ENCODE results near the gene LRRC3B.
A peak's percentile ranks its signal among the peaks of the same experiment; 100 is the strongest.

The LRRC3B gene

GRCh38 chr3:26704736-26705135 lies 82.2 kb downstream of the LRRC3B start:
- no peak for ATAC-seq
- TF ChIP-seq ZNF8 (CRISPR knock-in tag; IDR thresholded peaks at IDR 0.05) (0 out of 2 replicates have a peak, but pooled peaks have one; percentile 28), TCF4 (CRISPR knock-in tag; IDR thresholded peaks at IDR 0.05; ENCODE audit: borderline replicate concordance) (peak; percentile 98), ISL1 (CRISPR knock-in tag; IDR thresholded peaks at IDR 0.05) (peak; percentile 45; the same call in 1 of the 2 replicates), TSHZ2 (CRISPR knock-in tag; IDR thresholded peaks at IDR 0.05) (peak; percentile 59; the same call in 1 of the 2 replicates), CSRNP3 (CRISPR knock-in tag; IDR thresholded peaks at IDR 0.05) (0 out of 2 replicates have a peak, but pooled peaks have one; percentile 59), ZNF565 (CRISPR knock-in tag; conservative IDR thresholded peaks at IDR 0.05; ENCODE audit: low read depth) (no peak)

- TF ChIP-seq PPARA (CRISPR knock-in tag; IDR thresholded peaks at IDR 0.05; ENCODE audit: borderline replicate concordance) (no peak), CSRNP3 (CRISPR knock-in tag; IDR thresholded peaks at IDR 0.05) (no peak), ZNF70 (CRISPR knock-in tag; IDR thresholded peaks at IDR 0.05) (no peak), TSHZ2 (CRISPR knock-in tag; IDR thresholded peaks at IDR 0.05) (no peak), SNAI2 (CRISPR knock-in tag; IDR thresholded peaks at IDR 0.05) (no peak), POU6F1 (CRISPR knock-in tag; IDR thresholded peaks at IDR 0.05; ENCODE audit: borderline replicate concordance, low read depth) (no peak), ZC3H10 (CRISPR knock-in tag; IDR thresholded peaks at IDR 0.05) (no peak), BACH2 (CRISPR knock-in tag; IDR thresholded peaks at IDR 0.05; ENCODE audit: borderline replicate concordance) (no peak), ISL1 (CRISPR knock-in tag; IDR thresholded peaks at IDR 0.05) (no peak)
- no peak for ATAC-seq
Measured at GRCh38 chr3:26708501-26708900, 85.9 kb downstream of the LRRC3B start.

GRCh38 chr3:26712211-26713026 lies 89.8 kb downstream of the LRRC3B start:
- no peak for ATAC-seq
- TF ChIP-seq ZC3H10 (CRISPR knock-in tag; IDR thresholded peaks at IDR 0.05) (no peak), CSRNP3 (CRISPR knock-in tag; IDR thresholded peaks at IDR 0.05) (no peak), BACH2 (CRISPR knock-in tag; IDR thresholded peaks at IDR 0.05; ENCODE audit: borderline replicate concordance) (no peak), CSDC2 (CRISPR knock-in tag; IDR thresholded peaks at IDR 0.05) (no peak), ZNF70 (CRISPR knock-in tag; IDR thresholded peaks at IDR 0.05) (no peak), ZFP3 (CRISPR knock-in tag; IDR thresholded peaks at IDR 0.05) (no peak), TCF4 (CRISPR knock-in tag; IDR thresholded peaks at IDR 0.05; ENCODE audit: borderline replicate concordance) (no peak), CREB5 (CRISPR knock-in tag; IDR thresholded peaks at IDR 0.05; ENCODE audit: low read depth) (no peak), ZNF8 (CRISPR knock-in tag; IDR thresholded peaks at IDR 0.05) (no peak), RARB (CRISPR knock-in tag; IDR thresholded peaks at IDR 0.05) (no peak), PATZ1 (CRISPR knock-in tag; IDR thresholded peaks at IDR 0.05; ENCODE audit: borderline replicate concordance) (no peak), TOX (CRISPR knock-in tag; IDR thresholded peaks at IDR 0.05; ENCODE audit: borderline replicate concordance) (no peak), PPARA (CRISPR knock-in tag; IDR thresholded peaks at IDR 0.05; ENCODE audit: borderline replicate concordance) (no peak), ISL1 (CRISPR knock-in tag; IDR thresholded peaks at IDR 0.05) (no peak), ZNF565 (CRISPR knock-in tag; conservative IDR thresholded peaks at IDR 0.05; ENCODE audit: low read depth) (no peak), SNAI2 (CRISPR knock-in tag; IDR thresholded peaks at IDR 0.05) (no peak)

All from SK-N-SH treated with all-trans-retinoic acid at 6 μM for 48 hours (cell line).